Keratinocyte (primary cell): Measurements from ENCODE around the gene FKBP11.

Source experiments
- EZH2 ChIP-seq: IDR thresholded peaks from one replicate; pipeline ENCODE4 v1.6.1; 2012; ENCODE audit warnings: inconsistent platforms, mild to moderate bottlenecking, low read length, moderate library complexity
- TF ChIP-seq, protein P1 (sequence below), 3 experiments: IDR thresholded peaks in 1 of 3; conservative IDR thresholded peaks in 1 of 3; optimal IDR thresholded peaks in 1 of 3; 2 replicates in 2 of 3; 3 replicates in 1 of 3; pipeline versions ENCODE3 to v1.5.1; 2011; ENCODE audit warnings: low read length in 3 of 3, mild to moderate bottlenecking in 3 of 3, moderate library complexity in 2 of 3, control low read depth in 1 of 3, inconsistent platforms in 1 of 3; ENCODE audit not compliant: insufficient read depth in 2 of 3; ENCODE audit errors: extremely low read depth in 1 of 3

DNA sequence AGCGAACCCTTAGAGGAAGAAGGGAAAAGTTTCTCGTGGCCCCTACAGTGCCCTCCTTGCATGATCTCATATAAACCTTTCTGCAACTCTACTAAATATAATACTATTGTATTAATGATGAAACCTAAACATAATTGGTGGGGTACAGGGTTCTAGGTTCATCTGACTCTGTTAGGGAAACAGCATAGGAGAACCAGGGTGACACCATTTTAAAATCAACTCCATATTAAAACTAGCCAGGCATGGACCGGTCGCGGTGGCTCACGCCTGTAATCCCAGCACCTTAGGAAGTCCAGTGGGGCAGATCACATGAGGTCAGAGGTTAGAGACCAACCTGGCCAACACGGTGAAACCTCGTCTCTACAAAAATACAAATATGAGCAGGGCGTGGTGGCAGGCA is 44.6 kb downstream of the FKBP11 start:
- TF ChIP-seq, protein P1, sequence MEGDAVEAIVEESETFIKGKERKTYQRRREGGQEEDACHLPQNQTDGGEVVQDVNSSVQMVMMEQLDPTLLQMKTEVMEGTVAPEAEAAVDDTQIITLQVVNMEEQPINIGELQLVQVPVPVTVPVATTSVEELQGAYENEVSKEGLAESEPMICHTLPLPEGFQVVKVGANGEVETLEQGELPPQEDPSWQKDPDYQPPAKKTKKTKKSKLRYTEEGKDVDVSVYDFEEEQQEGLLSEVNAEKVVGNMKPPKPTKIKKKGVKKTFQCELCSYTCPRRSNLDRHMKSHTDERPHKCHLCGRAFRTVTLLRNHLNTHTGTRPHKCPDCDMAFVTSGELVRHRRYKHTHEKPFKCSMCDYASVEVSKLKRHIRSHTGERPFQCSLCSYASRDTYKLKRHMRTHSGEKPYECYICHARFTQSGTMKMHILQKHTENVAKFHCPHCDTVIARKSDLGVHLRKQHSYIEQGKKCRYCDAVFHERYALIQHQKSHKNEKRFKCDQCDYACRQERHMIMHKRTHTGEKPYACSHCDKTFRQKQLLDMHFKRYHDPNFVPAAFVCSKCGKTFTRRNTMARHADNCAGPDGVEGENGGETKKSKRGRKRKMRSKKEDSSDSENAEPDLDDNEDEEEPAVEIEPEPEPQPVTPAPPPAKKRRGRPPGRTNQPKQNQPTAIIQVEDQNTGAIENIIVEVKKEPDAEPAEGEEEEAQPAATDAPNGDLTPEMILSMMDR (optimal IDR thresholded peaks at IDR 0.05 in 1 of 3, IDR thresholded peaks at IDR 0.05 in 1 of 3, conservative IDR thresholded peaks at IDR 0.05 in 1 of 3; ENCODE audit: extremely low read depth in 1 of 3, insufficient read depth in 2 of 3, low read length in 3 of 3) = no peak
- no peak for TF ChIP-seq EZH2
